HUES48 (cell line): Measurements from ENCODE around the gene NFS1.

Experiments used
- H3K27ac ChIP-seq: one replicate; pipeline ENCODE4 v1.7.0; 2013; ENCODE audit warnings: low read depth, low read length, inconsistent platforms
- H3K27me3 ChIP-seq: 2 replicates; pipeline ENCODE4 v1.6.1; 2013; ENCODE audit warnings: mild to moderate bottlenecking, low read length; ENCODE audit not compliant: control insufficient read depth, insufficient read depth
- H3K36me3 ChIP-seq: 2 replicates; pipeline ENCODE4 v1.6.1; 2013; ENCODE audit warnings: low read length; ENCODE audit not compliant: control insufficient read depth, insufficient read depth
- H3K4me1 ChIP-seq: 2 replicates; pipeline ENCODE4 v1.6.1; 2013; ENCODE audit warnings: mild to moderate bottlenecking, low read length; ENCODE audit not compliant: control insufficient read depth, insufficient read depth
- H3K4me3 ChIP-seq: 2 replicates; pipeline ENCODE4 v1.5.1; 2013; ENCODE audit warnings: mild to moderate bottlenecking, low read depth, low read length
- H3K9ac ChIP-seq: 2 replicates; pipeline ENCODE4 v1.6.1; 2013; ENCODE audit warnings: mild to moderate bottlenecking, low read depth, low read length, moderate library complexity
- H3K9me3 ChIP-seq: 2 replicates; pipeline ENCODE4 v1.6.1; 2013; ENCODE audit warnings: low read length; ENCODE audit not compliant: control insufficient read depth, insufficient read depth

NFS1 gene

GRCh38 chr20:35651958-35652357 lies 47.2 kb downstream of the NFS1 start:
- Histone ChIP-seq H3K27ac (no peak overlapping the region), H3K9me3 (no peaks in the 10 kb centered on the region), H3K27me3 (no peaks in the 10 kb centered on the region), H3K4me3 (no peak overlapping the region), H3K4me1 (no peaks in the 10 kb centered on the region), H3K9ac (no peak overlapping the region), H3K36me3 (peaks cover 59% of the 10 kb centered on the region)

DNA sequence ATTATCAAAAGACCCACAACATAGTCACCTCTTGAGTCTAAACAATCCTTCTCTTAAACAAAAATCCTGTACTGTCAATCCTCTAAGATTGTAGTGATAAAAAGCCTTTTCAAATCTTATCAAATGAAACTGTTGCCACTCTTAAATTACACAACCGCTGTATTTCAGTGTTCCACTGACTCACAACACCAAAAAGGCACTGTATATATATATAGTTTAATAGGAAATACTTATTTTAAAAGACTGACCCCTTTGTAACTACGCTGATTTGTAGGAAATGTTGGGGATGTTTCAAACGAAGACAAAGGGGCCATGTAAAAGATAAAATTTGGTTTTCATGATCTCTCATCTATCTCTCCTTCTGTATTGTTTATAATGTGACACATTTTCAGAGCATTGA lies 48.5 kb downstream of the NFS1 start:
- Histone ChIP-seq H3K27me3 (no peaks in the 10 kb centered on the region), H3K27ac (no peak overlapping the region), H3K4me3 (no peak overlapping the region), H3K9ac (no peak overlapping the region), H3K4me1 (no peaks in the 10 kb centered on the region), H3K9me3 (no peaks in the 10 kb centered on the region), H3K36me3 (peaks cover 58% of the 10 kb centered on the region)

GRCh38 chr20:35648836-35649235 lies 50.3 kb downstream of the NFS1 start:
- Histone ChIP-seq H3K27ac (no peak overlapping the region), H3K27me3 (no peaks in the 10 kb centered on the region), H3K4me1 (no peaks in the 10 kb centered on the region), H3K9ac (no peak overlapping the region), H3K4me3 (no peak overlapping the region), H3K9me3 (no peaks in the 10 kb centered on the region), H3K36me3 (peaks cover 40% of the 10 kb centered on the region)

GRCh38 chr20:35644806-35645205 lies 54.3 kb downstream of the NFS1 start:
- peaks cover 7% of the 10 kb centered on the region; the same call in 1 of the 2 replicates for H3K36me3 ChIP-seq
- no peak overlapping the region for H3K27ac ChIP-seq
- H3K9me3 ChIP-seq = no peaks in the 10 kb centered on the region
- no peaks in the 10 kb centered on the region for H3K27me3 ChIP-seq
- peaks cover 13% of the 10 kb centered on the region for H3K4me1 ChIP-seq
- H3K9ac ChIP-seq = no peak overlapping the region
- H3K4me3 ChIP-seq = no peak overlapping the region

GRCh38 chr20:35643045-35643444 lies 56.1 kb downstream of the NFS1 start:
- Histone ChIP-seq H3K9ac (no peak overlapping the region), H3K36me3 (peaks cover 2% of the 10 kb centered on the region; the same call in 1 of the 2 replicates), H3K4me1 (peaks cover 17% of the 10 kb centered on the region), H3K27ac (no peak overlapping the region), H3K9me3 (no peaks in the 10 kb centered on the region), H3K4me3 (no peak overlapping the region), H3K27me3 (no peaks in the 10 kb centered on the region)

DNA sequence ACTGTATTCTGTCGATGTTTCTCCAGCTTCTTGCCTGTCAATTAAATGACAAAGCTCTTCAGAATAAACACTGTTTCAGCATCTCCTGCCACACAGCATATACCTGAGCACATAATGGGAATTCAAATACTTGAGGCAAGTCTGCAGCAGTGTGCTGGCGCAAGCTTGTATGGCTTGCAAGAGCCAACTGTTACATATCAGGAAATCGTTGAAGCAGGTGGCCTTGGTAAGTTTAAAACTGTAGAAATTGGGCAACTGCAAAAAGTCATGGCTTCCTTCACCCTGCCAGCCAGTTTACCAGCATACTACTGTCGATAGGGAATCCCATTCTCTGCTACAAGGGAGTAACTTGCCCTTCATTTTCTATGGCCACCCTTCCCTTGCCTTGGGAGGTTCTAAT lies 57.4 kb downstream of the NFS1 start:
- no peak overlapping the region for H3K4me3 ChIP-seq
- H3K4me1 ChIP-seq = peaks cover 17% of the 10 kb centered on the region
- H3K9ac ChIP-seq = no peak overlapping the region
- H3K36me3 ChIP-seq = no peaks in the 10 kb centered on the region
- no peaks in the 10 kb centered on the region for H3K27me3 ChIP-seq
- H3K27ac ChIP-seq = no peak overlapping the region
- no peaks in the 10 kb centered on the region for H3K9me3 ChIP-seq

- Histone ChIP-seq H3K4me1 (peaks cover 17% of the 10 kb centered on the region), H3K4me3 (no peak overlapping the region), H3K36me3 (no peaks in the 10 kb centered on the region), H3K9me3 (no peaks in the 10 kb centered on the region), H3K27ac (no peak overlapping the region), H3K9ac (no peak overlapping the region), H3K27me3 (no peaks in the 10 kb centered on the region)
Measured at GRCh38 chr20:35640724-35641123, 58.4 kb downstream of the NFS1 start.

DNA sequence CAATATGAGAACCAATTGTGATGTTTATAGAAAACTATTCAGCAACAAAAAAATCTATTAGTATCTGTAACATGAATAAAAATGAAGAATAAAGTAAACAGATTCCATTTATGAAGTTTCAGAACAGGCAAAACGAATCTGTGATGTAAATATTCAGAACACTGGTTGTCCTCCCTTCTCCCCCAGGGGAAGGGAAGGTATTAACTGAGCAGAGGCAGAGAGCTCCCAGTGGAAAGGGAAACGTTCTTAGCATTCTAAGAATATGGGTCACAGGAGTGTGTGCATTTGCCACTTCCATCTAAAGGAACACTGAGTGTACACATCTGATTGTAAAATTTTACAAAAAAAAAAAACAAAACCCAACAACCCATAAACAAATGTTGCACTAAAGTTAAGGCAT lies 60.4 kb downstream of the NFS1 start:
- Histone ChIP-seq H3K4me3 (no peak overlapping the region), H3K27me3 (no peaks in the 10 kb centered on the region), H3K4me1 (peaks cover 17% of the 10 kb centered on the region), H3K9me3 (no peaks in the 10 kb centered on the region), H3K9ac (no peak overlapping the region), H3K36me3 (no peaks in the 10 kb centered on the region), H3K27ac (no peak overlapping the region)

DNA sequence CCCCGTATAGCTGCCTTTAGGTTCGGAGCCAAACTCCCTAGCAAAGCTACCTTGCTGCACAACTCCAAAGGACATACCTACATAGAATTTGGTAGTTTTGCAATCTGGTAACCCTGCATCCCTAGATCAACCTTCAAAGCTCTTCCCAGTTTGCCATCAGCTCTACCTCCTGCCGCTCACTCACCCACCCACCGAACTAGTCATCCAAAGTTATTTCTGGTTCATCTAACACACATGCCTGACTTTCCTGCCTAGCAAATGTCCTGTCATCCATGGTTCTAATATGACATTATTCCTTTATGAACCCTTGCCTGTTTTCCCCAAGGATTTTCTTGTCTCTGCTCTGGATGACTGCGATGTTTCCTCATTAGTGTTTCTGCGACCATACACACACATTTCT lies 61.9 kb downstream of the NFS1 start:
- H3K9me3 ChIP-seq = no peaks in the 10 kb centered on the region
- no peak overlapping the region for H3K4me3 ChIP-seq
- H3K4me1 ChIP-seq = peaks cover 11% of the 10 kb centered on the region; the same call in 1 of the 2 replicates
- no peaks in the 10 kb centered on the region for H3K27me3 ChIP-seq
- no peak overlapping the region for H3K9ac ChIP-seq
- H3K27ac ChIP-seq = no peak overlapping the region
- peaks cover 4% of the 10 kb centered on the region; the same call in 1 of the 2 replicates for H3K36me3 ChIP-seq

- peaks cover 11% of the 10 kb centered on the region; the same call in 1 of the 2 replicates for H3K4me1 ChIP-seq
- H3K9ac ChIP-seq = no peak overlapping the region
- H3K27ac ChIP-seq = no peak overlapping the region
- H3K36me3 ChIP-seq = peaks cover 16% of the 10 kb centered on the region
- H3K27me3 ChIP-seq = no peaks in the 10 kb centered on the region
- no peak overlapping the region for H3K4me3 ChIP-seq
- no peaks in the 10 kb centered on the region for H3K9me3 ChIP-seq
Measured at GRCh38 chr20:35636095-35636494, 63.1 kb downstream of the NFS1 start.

DNA sequence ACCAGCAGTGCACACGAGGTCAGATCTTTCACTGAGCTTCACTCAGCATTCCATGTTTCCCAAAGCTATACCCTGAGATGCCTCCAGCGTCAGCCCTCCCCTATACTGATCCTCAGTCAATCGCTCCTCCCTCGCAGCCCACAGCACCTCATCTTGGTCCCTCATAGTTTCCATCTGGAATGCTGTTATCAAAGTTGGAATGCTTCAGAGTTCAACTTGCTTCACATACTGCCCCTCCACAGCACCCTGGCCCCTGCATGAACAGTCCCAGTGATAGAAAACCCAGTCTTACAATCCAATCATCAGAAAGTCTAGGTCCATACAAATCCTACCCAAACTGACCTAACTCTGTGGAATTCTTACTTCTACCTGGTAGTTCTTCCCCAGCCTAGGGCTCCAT lies 63.5 kb downstream of the NFS1 start:
- Histone ChIP-seq H3K4me1 (peaks cover 8% of the 10 kb centered on the region; the same call in 1 of the 2 replicates), H3K27ac (no peak overlapping the region), H3K9me3 (no peaks in the 10 kb centered on the region), H3K36me3 (peaks cover 21% of the 10 kb centered on the region), H3K4me3 (no peak overlapping the region), H3K27me3 (no peaks in the 10 kb centered on the region), H3K9ac (no peak overlapping the region)
